ENCODE measurements around the gene NRXN2.

Gene NRXN2

DNA sequence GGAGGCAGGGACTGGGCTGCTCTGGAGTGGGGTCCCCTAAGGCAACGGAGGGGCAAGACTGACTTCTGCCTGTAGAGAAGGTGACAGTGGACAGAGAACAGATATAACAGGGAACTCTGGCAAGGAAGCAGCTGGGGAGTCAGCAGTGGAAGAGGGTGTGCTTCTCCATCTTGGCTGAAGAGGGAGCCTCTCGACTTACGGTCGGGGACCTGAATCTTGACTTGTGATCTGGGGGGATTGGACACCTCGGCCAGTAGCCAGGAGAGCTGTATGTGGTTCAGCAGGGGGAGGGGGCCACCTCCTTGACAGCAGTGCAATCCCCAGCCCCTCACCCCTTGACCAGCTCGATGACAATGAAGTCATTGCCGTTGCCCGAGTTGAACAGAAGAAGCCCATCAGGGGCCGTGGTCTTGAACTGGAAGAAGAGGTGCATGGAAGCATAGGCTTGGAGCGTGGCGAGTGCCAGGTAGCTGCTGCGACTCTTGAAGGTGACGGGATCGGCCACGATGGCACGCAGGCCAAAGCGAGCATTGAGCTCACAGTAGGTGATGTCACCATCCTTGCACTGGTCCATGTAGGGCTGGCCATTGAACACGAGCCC lies 72.0 kb downstream of the NRXN2 start:
- H3K27ac Mint-ChIP-seq, result no peak overlapping the region

DNA sequence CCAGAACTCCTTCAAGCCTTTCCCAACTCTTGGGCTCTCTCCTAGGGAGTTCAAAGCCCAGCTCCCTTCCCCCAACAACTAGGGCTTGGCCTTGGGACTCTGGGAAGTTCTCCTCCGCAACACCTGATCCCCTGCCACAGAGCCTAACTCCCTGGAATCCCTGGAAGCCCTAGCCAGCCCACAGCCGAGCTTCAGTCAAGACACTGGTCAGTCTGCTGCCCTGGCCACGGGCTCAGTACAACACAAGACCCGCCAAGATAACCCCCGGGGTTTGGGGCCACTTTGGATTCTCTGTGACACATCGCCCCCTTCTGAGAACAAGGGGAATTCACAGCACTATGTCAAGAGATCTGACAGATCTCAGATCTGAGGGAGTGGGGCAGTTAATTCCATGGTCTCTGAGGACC lies 73.7 kb downstream of the NRXN2 start:
- H3K4me3 Mint-ChIP-seq, result no peak overlapping the region
- peaks cover 15% of the 10 kb centered on the region for H3K27me3 Mint-ChIP-seq
- no peaks in the 10 kb centered on the region for H3K4me1 Mint-ChIP-seq
- H3K27ac Mint-ChIP-seq, result no peak overlapping the region
- H3K36me3 Mint-ChIP-seq, result no peaks in the 10 kb centered on the region
- H3K9me3 Mint-ChIP-seq, result no peaks in the 10 kb centered on the region

More for the DNA sequence above, 72.0 kb downstream of the NRXN2 start:
- Mint-ChIP-seq H3K4me3 (no peak overlapping the region), H3K9me3 (no peaks in the 10 kb centered on the region), H3K36me3 (no peaks in the 10 kb centered on the region), H3K27me3 (peaks cover 2% of the 10 kb centered on the region), H3K4me1 (no peaks in the 10 kb centered on the region)

GRCh38 chr11:64648551-64648950 lies 74.4 kb downstream of the NRXN2 start:
- Mint-ChIP-seq H3K36me3 (no peaks in the 10 kb centered on the region), H3K27ac (no peak overlapping the region), H3K4me3 (no peak overlapping the region), H3K9me3 (no peaks in the 10 kb centered on the region), H3K27me3 (peaks cover 20% of the 10 kb centered on the region), H3K4me1 (no peaks in the 10 kb centered on the region)

- Mint-ChIP-seq H3K27ac (no peak overlapping the region), H3K9me3 (no peaks in the 10 kb centered on the region), H3K36me3 (no peaks in the 10 kb centered on the region), H3K4me3 (no peak overlapping the region), H3K4me1 (no peaks in the 10 kb centered on the region), H3K27me3 (peaks cover 22% of the 10 kb centered on the region)
Observed at GRCh38 chr11:64647019-64647779, 75.8 kb downstream of the NRXN2 start.

DNA sequence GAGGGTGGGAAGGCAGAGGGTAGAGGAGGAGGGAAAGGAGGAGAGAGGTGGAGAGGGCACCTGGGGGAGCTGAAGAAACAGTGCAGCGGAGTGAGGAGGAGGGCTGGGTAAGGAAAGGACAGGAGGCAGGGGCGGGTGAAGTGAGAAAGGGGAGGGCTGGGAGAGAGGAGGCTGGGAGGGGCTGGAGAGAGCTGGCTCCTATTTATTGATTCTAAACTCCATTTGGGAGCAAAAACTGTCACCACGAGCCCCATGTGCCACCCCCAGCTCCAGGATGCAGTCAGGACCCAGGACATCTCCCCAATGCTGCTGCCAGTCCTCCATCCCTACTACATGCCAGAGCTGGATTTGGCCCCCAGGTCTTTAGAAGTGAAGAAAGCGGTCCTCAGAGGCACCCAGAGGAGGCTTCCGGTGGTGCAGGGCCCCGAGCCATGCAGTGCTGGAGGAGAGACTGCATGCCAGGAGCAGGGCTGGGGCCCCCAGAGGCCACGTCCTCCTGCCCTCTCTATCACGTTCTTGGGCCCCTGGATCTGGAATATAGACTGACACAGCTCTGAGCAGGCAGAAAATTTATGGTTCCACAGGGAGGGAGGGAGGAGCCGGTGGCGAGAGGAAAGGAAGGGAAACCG lies 78.2 kb downstream of the NRXN2 start:
- peaks cover 22% of the 10 kb centered on the region for H3K27me3 Mint-ChIP-seq
- H3K9me3 Mint-ChIP-seq, result no peaks in the 10 kb centered on the region
- no peak overlapping the region for H3K27ac Mint-ChIP-seq
- H3K4me1 Mint-ChIP-seq, result no peaks in the 10 kb centered on the region
- no peak overlapping the region for H3K4me3 Mint-ChIP-seq
- H3K36me3 Mint-ChIP-seq, result no peaks in the 10 kb centered on the region

- Mint-ChIP-seq H3K4me1 (no peaks in the 10 kb centered on the region), H3K4me3 (peak overlapping the region; percentile 43), H3K27me3 (peaks cover 22% of the 10 kb centered on the region), H3K36me3 (no peaks in the 10 kb centered on the region), H3K9me3 (no peaks in the 10 kb centered on the region), H3K27ac (no peak overlapping the region)
Observed at GRCh38 chr11:64643920-64644646, 78.9 kb downstream of the NRXN2 start.

DNA sequence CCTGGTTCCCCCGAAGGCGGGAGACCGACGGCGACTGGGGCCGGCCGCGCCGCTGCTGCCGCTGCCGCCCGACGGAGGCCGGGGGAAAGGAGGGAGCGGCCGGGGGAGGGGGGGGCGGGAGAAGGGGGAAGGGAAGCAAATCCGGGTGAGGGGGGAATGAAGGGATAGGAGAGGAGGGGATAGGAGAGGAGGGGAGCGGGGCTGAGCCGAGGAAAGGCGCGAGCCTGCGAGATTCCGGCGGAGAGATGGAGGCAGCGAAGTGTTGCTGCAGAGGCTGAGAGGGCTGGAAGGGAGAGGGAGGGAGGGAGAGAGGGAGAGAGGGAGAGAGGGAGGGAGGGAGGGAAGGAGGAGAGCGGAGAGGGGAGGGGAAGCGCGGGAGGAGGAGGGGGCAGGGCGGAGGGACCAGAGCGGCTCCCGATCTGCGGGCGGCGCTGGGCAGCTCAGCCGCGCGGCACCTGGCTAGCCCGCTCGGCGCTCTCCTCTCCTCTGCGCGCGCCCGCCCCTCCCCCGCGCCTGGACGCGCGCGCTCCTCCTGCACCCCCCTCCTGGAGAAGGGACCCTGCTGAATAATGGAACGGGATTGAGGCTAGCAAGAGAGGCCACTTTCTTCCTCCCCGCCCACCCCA lies 79.6 kb downstream of the NRXN2 start:
- Mint-ChIP-seq H3K36me3 (no peaks in the 10 kb centered on the region), H3K4me1 (no peaks in the 10 kb centered on the region), H3K9me3 (no peaks in the 10 kb centered on the region), H3K27ac (no peak overlapping the region), H3K27me3 (peaks cover 24% of the 10 kb centered on the region), H3K4me3 (no peak overlapping the region)

- Mint-ChIP-seq H3K27me3 (peaks cover 24% of the 10 kb centered on the region), H3K27ac (no peak overlapping the region), H3K4me3 (no peak overlapping the region), H3K9me3 (no peaks in the 10 kb centered on the region), H3K4me1 (no peaks in the 10 kb centered on the region), H3K36me3 (no peaks in the 10 kb centered on the region)
Observed at GRCh38 chr11:64642871-64643255, 80.1 kb downstream of the NRXN2 start.

DNA sequence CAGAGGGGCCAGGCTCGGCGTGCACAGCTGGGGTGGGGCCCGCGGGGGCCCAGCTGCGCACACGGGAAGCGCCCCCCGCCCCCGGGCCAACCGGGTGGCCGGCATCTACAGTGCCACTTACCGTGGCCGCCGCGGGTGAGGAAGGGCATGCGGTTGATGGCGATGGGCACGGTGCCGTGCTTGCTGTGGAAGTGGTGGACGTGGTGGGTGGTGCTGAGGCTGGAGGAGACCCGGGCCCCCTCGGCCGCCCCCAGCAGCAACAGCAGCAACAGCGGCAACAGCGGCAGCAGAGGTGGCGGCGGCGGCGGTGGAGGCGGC lies 80.6 kb downstream of the NRXN2 start:
- Mint-ChIP-seq H3K27me3 (peaks cover 28% of the 10 kb centered on the region), H3K9me3 (no peaks in the 10 kb centered on the region), H3K4me1 (no peaks in the 10 kb centered on the region), H3K27ac (no peak overlapping the region), H3K4me3 (no peak overlapping the region), H3K36me3 (no peaks in the 10 kb centered on the region)

DNA sequence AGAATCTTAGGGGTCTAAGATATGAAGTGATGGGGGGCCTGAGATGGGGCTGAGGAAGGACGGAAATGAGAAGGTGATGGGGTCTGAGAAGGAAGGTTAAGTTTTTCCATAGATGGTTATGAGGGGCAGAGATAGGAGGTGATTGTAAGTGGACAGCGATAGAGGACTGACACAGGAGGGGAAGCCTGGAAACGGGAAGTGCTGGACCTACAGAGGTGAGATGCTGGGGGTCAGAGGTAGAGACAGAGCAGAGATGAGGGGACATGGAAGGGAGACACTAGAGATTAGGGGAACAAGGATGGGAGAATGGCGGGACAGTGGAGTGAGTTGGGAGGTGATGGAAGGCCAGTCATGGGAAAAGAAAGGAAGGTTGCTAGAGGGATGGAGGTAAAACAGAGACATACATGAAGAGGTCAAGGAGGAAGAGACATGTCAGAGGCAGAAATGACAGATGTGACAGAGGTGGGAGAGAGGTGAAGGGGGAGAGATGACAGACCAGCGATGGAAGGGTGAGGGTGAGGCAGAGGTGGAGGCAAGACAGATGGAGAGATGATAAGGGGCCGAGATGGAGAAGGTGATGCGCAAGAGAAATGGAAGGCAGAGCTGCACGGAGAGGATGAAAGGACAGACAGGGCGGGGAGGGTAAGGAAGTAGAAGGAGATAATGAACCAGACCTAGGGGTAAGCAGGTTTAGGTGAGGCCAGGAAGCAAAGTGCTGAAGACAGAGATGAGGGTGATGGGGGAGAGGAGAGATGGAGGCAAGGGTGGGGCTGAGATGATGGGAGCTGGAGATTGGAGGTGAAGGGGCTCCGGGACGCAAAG lies 81.2 kb downstream of the NRXN2 start:
- H3K36me3 Mint-ChIP-seq, result no peaks in the 10 kb centered on the region
- H3K9me3 Mint-ChIP-seq, result no peaks in the 10 kb centered on the region
- no peak overlapping the region for H3K27ac Mint-ChIP-seq
- no peaks in the 10 kb centered on the region for H3K4me1 Mint-ChIP-seq
- no peak overlapping the region for H3K4me3 Mint-ChIP-seq
- peaks cover 28% of the 10 kb centered on the region for H3K27me3 Mint-ChIP-seq

DNA sequence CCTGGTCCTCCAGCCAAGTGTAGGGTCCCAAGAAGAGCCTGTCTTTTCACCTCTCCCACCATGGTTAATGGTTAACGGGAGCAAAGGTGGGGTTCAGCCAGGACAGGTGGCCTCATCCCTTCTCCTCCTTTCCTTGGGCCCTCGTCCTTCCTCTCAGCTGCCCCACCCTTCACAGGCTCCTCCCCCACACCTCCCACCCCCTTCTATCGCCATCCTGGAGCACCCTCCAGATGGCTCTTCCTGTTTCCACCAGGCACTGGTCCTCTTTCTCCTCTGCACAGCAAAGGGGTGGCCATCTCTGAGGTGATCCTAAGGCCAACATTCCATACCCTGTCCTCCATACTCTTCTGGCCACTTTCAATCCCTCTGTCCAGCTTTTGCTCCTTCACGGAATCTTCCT lies 83.1 kb downstream of the NRXN2 start:
- Mint-ChIP-seq H3K27me3 (peaks cover 25% of the 10 kb centered on the region), H3K4me3 (no peak overlapping the region), H3K27ac (no peak overlapping the region), H3K4me1 (no peaks in the 10 kb centered on the region), H3K9me3 (no peaks in the 10 kb centered on the region), H3K36me3 (no peaks in the 10 kb centered on the region)

GRCh38 chr11:64638829-64639228 lies 84.2 kb downstream of the NRXN2 start:
- Mint-ChIP-seq H3K36me3 (no peaks in the 10 kb centered on the region), H3K27me3 (peaks cover 17% of the 10 kb centered on the region), H3K27ac (no peak overlapping the region), H3K4me1 (peaks cover 6% of the 10 kb centered on the region), H3K9me3 (no peaks in the 10 kb centered on the region), H3K4me3 (no peak overlapping the region)

- Mint-ChIP-seq H3K4me1 (peaks cover 13% of the 10 kb centered on the region), H3K4me3 (no peak overlapping the region), H3K27ac (no peak overlapping the region), H3K36me3 (no peaks in the 10 kb centered on the region), H3K9me3 (no peaks in the 10 kb centered on the region), H3K27me3 (peaks cover 14% of the 10 kb centered on the region)
Observed at GRCh38 chr11:64638018-64638665, 84.9 kb downstream of the NRXN2 start.

DNA sequence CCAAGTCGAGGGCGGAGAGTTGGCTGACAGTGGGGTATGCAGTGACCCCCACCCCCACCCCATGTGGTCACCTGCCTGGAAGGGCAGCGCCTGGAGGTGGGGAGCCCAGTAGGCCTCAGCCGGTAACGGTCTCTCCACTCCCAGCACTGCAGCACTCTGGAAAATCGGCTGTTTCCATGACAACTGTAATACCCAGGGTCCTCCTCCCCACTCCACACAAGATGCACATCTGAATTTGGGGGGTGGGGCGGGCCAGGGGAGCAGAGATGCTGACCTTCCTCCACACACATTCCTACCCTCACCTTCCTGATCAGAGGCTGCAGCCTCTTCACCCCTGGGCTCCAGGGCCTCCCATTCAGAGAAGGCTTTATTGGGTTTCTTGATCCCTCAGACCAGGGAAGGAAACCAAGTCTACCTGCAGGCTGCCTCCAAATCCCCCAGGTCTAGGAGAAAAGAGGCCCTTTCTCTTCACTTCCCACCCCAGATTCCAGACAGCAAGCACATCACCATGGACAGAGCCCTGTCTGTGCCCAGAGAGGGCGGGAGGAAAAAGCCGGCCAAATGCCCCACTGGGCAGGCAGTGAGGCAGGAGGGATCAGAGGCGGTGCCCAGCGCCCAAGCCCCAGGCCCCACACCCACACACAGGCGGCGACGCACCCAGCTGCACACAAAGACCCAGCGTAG lies 85.5 kb downstream of the NRXN2 start:
- Mint-ChIP-seq H3K36me3 (no peaks in the 10 kb centered on the region), H3K4me3 (no peak overlapping the region), H3K27me3 (peaks cover 14% of the 10 kb centered on the region), H3K27ac (no peak overlapping the region), H3K9me3 (no peaks in the 10 kb centered on the region), H3K4me1 (peaks cover 13% of the 10 kb centered on the region)
